PC-9 (cell line): ENCODE measurements around the gene CX3CR1.
A peak's percentile ranks its signal among the peaks of the same experiment; 100 is the strongest.

ENCODE experiments used
- EZH2 ChIP-seq: fragments of 200-600 bp; sonication (generic); IDR thresholded peaks from 2 replicates; pipeline ENCODE4 v1.8.0; 2017; ENCODE audit warnings: antibody characterized with exemption, low read depth
- TF ChIP-seq, protein P1 (sequence below): fragments of 200-600 bp; sonication (generic); conservative IDR thresholded peaks from 2 replicates; pipeline ENCODE4 v1.6.1; 2017; ENCODE audit warnings: mixed run types, antibody characterized with exemption, mild to moderate bottlenecking, moderate library complexity

GRCh38 chr3:39260957-39261356, 18.9 kb downstream of the CX3CR1 start:
- TF ChIP-seq, protein P1, sequence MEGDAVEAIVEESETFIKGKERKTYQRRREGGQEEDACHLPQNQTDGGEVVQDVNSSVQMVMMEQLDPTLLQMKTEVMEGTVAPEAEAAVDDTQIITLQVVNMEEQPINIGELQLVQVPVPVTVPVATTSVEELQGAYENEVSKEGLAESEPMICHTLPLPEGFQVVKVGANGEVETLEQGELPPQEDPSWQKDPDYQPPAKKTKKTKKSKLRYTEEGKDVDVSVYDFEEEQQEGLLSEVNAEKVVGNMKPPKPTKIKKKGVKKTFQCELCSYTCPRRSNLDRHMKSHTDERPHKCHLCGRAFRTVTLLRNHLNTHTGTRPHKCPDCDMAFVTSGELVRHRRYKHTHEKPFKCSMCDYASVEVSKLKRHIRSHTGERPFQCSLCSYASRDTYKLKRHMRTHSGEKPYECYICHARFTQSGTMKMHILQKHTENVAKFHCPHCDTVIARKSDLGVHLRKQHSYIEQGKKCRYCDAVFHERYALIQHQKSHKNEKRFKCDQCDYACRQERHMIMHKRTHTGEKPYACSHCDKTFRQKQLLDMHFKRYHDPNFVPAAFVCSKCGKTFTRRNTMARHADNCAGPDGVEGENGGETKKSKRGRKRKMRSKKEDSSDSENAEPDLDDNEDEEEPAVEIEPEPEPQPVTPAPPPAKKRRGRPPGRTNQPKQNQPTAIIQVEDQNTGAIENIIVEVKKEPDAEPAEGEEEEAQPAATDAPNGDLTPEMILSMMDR: peak; percentile 56
- TF ChIP-seq EZH2: no peak
